DND-41 (cell line): ENCODE measurements around the gene AREL1.

Source experiments
- ATAC-seq: fragments of 200-7000 bp; cut with Tn5 transposase; 3 replicates; pipeline ENCODE4 v1.9.1; 2021; ENCODE audit warnings: low read depth; ENCODE audit not compliant: insufficient read depth
- DNase-seq: peaks from one replicate; pipeline ENCODE4 v3.0.0-alpha.2; 2020
- H2AFZ ChIP-seq: 2 replicates; pipeline ENCODE4 v1.6.0; 2012; ENCODE audit warnings: low read depth, low read length
- H3K27ac ChIP-seq: 2 replicates; pipeline ENCODE4 v1.5.1; 2012; ENCODE audit warnings: low read length, inconsistent platforms
- H3K27me3 ChIP-seq: fragments of 200-600 bp; sonication (generic); 2 replicates; pipeline ENCODE4 v1.6.0; 2012; ENCODE audit warnings: low read length, mild to moderate bottlenecking, inconsistent platforms; ENCODE audit not compliant: insufficient read depth, poor library complexity
- H3K36me3 ChIP-seq: 2 replicates; pipeline ENCODE4 v1.5.1; 2012; ENCODE audit warnings: low read length, inconsistent platforms; ENCODE audit not compliant: insufficient read depth
- H3K4me1 ChIP-seq: 2 replicates; pipeline ENCODE4 v1.5.1; 2012; ENCODE audit warnings: mild to moderate bottlenecking, low read length; ENCODE audit not compliant: insufficient read depth
- H3K4me2 ChIP-seq: 2 replicates; pipeline ENCODE4 v1.6.0; 2012; ENCODE audit warnings: mild to moderate bottlenecking, moderate library complexity, low read length, inconsistent platforms; ENCODE audit not compliant: insufficient read depth
- H3K4me3 ChIP-seq, 2 experiments: fragments of 200-600 bp in 1 of 2; shearing (Covaris generic) in 1 of 2; 2 replicates each; pipeline ENCODE4 v1.5.1; 2012 to 2016; ENCODE audit warnings: inconsistent platforms in 2 of 2, low read length in 2 of 2, mild to moderate bottlenecking in 2 of 2, low read depth in 1 of 2, moderate library complexity in 1 of 2
- H3K79me2 ChIP-seq: 2 replicates; pipeline ENCODE4 v1.6.0; 2012; ENCODE audit warnings: low read length, inconsistent platforms; ENCODE audit not compliant: insufficient read depth
- H3K9ac ChIP-seq: 2 replicates; pipeline ENCODE4 v1.6.0; 2012; ENCODE audit warnings: low read depth, mild to moderate bottlenecking, inconsistent platforms, low read length, moderate library complexity
- H3K9me3 ChIP-seq: 2 replicates; pipeline ENCODE4 v1.5.1; 2012; ENCODE audit warnings: low read length, moderate library complexity, mild to moderate bottlenecking, inconsistent platforms; ENCODE audit not compliant: insufficient read depth, severe bottlenecking
- H4K20me1 ChIP-seq: 2 replicates; pipeline ENCODE4 v1.6.0; 2012; ENCODE audit warnings: low read length; ENCODE audit not compliant: insufficient read depth
- CTCF ChIP-seq: IDR thresholded peaks from 2 replicates; pipeline ENCODE4 v1.5.1; 2012; ENCODE audit warnings: borderline replicate concordance, low read length, moderate library complexity, mild to moderate bottlenecking; ENCODE audit not compliant: poor library complexity, severe bottlenecking; ENCODE audit errors: extremely low read depth
- EZH2 ChIP-seq: IDR thresholded peaks from 3 replicates; pipeline ENCODE4 v1.6.1; 2012; ENCODE audit warnings: borderline replicate concordance, low read depth, mild to moderate bottlenecking, moderate library complexity, low read length, inconsistent platforms; ENCODE audit not compliant: severe bottlenecking

Gene AREL1

GRCh38 chr14:74630881-74631690, 81.8 kb downstream of the AREL1 start:
- H4K20me1 ChIP-seq: 0 out of 2 replicates have a peak, but pooled peaks cover 2% of the 10 kb centered on the region
- H2AFZ ChIP-seq: no peak overlapping the region
- no peaks in the 10 kb centered on the region for H3K36me3 ChIP-seq
- H3K27ac ChIP-seq: no peak overlapping the region
- H3K79me2 ChIP-seq: no peaks in the 10 kb centered on the region
- ATAC-seq (no peak), DNase-seq (no peak)
- H3K9ac ChIP-seq: no peak overlapping the region
- TF ChIP-seq CTCF (no peak), EZH2 (no peak)
- H3K4me1 ChIP-seq: no peaks in the 10 kb centered on the region
- no peaks in the 10 kb centered on the region for H3K27me3 ChIP-seq
- no peaks in the 10 kb centered on the region for H3K9me3 ChIP-seq
- no peak overlapping the region for H3K4me3 ChIP-seq
- H3K4me2 ChIP-seq: no peak overlapping the region

- H3K79me2 ChIP-seq: no peaks in the 10 kb centered on the region
- no peak overlapping the region for H3K4me2 ChIP-seq
- H3K4me1 ChIP-seq: no peaks in the 10 kb centered on the region
- no peaks in the 10 kb centered on the region for H3K9me3 ChIP-seq
- H3K36me3 ChIP-seq: no peaks in the 10 kb centered on the region
- no peak overlapping the region for H3K4me3 ChIP-seq
- H4K20me1 ChIP-seq: 0 out of 2 replicates have a peak, but pooled peaks cover under 1% of the 10 kb centered on the region
- no peak overlapping the region for H2AFZ ChIP-seq
- TF ChIP-seq CTCF (no peak), EZH2 (no peak)
- no peak for DNase-seq
- H3K27me3 ChIP-seq: no peaks in the 10 kb centered on the region
- H3K27ac ChIP-seq: no peak overlapping the region
- no peak for ATAC-seq
- H3K9ac ChIP-seq: no peak overlapping the region
Measured at GRCh38 chr14:74628418-74628817, 84.5 kb downstream of the AREL1 start.

- H3K79me2 ChIP-seq: no peaks in the 10 kb centered on the region
- no peak overlapping the region for H3K9ac ChIP-seq
- no peak overlapping the region for H3K4me2 ChIP-seq
- TF ChIP-seq CTCF (no peak), EZH2 (no peak)
- no peaks in the 10 kb centered on the region for H3K9me3 ChIP-seq
- no peaks in the 10 kb centered on the region for H4K20me1 ChIP-seq
- ATAC-seq (no peak), DNase-seq (no peak)
- H3K4me1 ChIP-seq: no peaks in the 10 kb centered on the region
- no peak overlapping the region for H2AFZ ChIP-seq
- H3K36me3 ChIP-seq: no peaks in the 10 kb centered on the region
- H3K27ac ChIP-seq: no peak overlapping the region
- H3K4me3 ChIP-seq: no peak overlapping the region
- no peaks in the 10 kb centered on the region for H3K27me3 ChIP-seq
Measured at GRCh38 chr14:74627076-74627475, 85.8 kb downstream of the AREL1 start.
